ENCODE data around the gene OTOS.

DNA sequence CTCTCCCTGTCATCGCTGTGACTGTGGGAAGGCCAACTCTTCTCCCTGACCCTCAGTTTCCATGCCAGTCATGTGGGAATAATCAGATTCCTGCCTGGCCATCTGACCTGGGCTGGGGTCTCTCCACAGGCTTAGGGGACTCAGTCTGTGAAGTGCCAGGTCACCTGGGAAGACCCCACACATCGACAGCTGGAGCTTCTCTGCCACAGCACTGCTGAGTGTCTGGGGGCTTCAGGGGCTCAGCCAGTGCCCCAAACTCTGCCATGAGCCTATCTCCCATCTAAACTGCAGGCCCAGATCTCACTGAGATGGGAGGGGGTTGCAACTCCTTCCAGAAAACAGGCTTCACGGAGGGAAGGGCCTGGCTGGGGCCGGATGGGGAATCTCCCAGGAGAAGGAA, 42.0 kb upstream of the OTOS start:
- TF ChIP-seq, protein P1, sequence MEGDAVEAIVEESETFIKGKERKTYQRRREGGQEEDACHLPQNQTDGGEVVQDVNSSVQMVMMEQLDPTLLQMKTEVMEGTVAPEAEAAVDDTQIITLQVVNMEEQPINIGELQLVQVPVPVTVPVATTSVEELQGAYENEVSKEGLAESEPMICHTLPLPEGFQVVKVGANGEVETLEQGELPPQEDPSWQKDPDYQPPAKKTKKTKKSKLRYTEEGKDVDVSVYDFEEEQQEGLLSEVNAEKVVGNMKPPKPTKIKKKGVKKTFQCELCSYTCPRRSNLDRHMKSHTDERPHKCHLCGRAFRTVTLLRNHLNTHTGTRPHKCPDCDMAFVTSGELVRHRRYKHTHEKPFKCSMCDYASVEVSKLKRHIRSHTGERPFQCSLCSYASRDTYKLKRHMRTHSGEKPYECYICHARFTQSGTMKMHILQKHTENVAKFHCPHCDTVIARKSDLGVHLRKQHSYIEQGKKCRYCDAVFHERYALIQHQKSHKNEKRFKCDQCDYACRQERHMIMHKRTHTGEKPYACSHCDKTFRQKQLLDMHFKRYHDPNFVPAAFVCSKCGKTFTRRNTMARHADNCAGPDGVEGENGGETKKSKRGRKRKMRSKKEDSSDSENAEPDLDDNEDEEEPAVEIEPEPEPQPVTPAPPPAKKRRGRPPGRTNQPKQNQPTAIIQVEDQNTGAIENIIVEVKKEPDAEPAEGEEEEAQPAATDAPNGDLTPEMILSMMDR (conservative IDR thresholded peaks at IDR 0.05), result no peak
- TF ChIP-seq EZH2 (IDR thresholded peaks at IDR 0.05; ENCODE audit: low read depth), result no peak
